GM21381 (cell line): ENCODE data around the gene IARS2.
"Not testable (repeated sequence)": the region's sequence is repeated elsewhere in the genome, so short reads cannot be mapped to it uniquely, and the experiment has no call there.

Experiments
- ATAC-seq: cut with Tn5 transposase; IDR thresholded peaks from one replicate; pipeline ENCODE4 v1.9.1; 2021; ENCODE audit warnings: mild to moderate bottlenecking, moderate library complexity; ENCODE audit not compliant: unreplicated experiment

Gene IARS2

DNA sequence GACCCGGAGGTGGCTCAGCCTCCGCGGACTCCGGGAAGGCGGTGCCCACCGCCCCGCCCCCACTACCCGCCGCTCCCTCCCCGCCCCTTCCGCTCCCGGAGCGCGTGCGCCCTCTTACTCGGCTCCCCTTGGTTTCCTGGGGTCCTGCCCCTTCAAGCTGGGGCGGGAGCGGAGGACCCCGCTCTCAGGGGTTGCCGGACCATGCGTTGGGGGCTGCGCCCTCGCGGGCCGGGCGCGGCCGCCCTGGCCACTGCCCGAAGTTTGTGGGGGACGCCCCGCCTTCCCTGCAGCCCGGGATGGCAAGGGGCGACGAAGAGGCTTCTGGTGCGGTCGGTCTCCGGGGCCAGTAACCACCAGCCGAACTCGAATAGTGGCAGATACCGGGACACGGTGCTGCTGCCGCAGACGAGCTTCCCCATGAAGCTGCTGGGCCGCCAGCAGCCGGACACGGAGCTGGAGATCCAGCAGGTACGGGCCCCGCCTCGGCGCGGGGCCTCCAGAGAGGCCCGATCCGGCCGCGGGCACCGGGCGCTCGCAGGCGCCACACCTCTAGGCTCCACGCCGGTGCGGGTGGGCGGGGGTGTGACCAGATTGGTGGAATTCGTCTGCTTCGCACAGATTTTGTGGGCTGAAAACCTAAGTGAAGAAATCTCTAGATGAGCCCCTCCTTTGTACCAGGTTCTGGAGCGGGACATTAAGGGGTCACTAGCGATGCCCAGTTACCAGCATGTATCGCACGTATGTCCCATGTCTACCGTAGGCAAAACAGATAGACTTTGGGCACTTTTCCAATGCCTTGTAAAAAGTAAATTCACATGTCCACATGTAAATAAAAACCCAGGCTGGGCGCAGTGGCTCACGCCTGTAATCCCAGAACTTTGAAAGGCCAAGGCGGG lies at the start of gene IARS2:
TSS of gene IARS2 (plus strand) at position 117 of the 896 bp plus-strand sequence. CDS start at position 202, 85 bp downstream.
- peak; percentile 66 for ATAC-seq

DNA sequence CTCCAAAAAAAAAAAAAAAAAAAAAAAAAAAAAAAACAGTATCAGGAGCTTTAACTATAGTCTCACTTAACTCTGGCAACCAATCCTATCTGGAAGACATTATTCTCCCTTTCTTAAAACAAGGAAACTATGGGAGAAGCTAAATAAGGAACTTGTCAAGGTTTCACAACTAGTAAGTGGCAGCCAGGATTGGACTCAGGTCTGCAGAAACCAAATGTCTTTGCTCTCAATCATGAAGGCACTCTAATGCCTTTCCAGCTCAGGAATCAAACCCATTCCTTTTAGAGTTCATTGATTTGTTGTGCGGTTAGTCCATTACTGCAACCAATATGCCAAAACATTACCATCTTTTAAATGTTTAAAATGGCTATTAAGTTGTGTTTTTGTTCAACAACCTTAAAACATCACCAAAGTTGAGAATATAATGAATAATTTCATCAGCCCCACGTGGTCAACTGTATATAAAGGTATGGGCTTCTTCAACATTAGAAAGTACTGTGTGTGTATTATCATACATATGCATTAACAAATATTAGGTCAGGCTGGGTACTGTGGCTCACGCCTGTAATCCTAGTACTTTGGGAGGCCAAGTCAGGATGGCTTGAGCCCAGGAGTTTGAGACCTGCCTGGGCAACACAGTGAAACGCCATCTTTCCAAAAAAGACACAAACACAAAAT lies 49.1 kb upstream of the IARS2 start:
- no peak for ATAC-seq

DNA sequence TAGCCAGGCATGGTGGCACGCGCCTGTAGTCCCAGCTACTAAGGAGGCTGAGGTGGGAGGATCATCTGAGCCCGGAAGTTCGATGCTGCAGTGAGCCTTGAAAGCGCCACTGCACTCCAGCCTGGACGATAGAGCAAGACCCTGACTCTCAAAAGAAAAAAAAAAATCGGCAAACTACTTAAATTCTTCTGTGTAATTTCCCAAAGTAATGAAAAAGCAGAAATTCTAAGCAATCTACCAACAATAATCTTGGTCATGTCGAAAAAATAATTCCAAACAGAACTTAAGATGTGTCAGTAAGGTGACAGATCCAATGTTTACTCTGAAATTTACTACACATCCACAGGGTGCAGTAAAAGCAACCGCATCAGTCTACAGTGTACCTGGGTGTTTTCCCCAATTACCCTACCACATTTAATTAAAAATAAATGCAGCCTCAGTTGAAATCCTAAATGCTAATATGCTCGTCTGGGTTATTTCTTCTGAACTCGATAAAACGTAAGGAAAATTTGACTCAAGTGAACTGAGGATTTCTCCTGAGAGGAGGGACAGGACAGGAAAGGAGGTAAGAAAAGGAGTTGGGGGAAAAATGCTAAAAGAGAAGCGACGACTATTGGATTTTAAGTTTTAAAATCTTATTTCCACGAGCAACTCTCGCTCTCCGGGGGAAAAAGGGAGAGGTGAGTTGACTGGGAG lies 48.4 kb upstream of the IARS2 start:
- no peak for ATAC-seq

DNA sequence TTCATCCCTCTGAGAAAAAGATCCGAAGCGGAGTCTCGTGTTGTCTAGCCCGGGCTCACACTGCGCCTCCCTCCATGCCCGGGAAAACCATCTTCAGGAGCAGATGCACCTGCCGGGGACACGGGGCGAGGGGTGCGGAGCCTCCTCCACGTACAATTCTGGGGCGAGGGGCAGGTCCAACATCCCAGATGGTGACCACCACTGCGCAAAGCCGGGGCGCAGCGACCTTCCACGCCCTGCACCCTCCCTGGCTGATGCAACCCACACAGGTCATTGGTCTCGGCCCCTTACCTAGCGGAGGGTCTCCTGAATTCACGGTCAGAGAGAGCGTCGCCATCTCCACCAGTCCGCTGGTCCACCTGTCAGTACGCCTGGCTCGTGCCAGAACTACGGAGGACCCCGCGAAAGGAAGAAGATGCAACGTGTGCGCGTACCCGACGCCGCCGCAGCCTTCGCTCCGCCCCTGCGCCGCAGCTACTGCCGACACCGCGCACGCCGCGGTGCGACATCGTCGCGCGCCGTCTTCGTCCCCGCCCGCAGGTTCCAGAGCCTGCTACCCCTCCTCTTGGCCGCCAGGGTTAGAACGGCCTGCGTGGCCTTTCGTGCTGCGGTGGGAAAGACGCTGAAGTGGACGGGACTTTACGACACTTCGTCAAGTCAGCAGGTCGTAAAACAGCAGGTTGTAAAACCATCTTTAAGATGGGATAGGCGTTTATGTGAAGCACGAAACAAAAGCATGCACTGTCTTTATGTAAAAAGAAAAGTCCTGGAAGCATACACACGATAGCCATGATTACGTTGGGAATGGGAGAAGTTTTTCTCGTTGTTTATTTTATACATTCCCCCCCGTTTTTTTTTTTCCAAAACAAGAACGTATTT lies 47.6 kb upstream of the IARS2 start, which contains the start of gene EPRS1:
TSS of gene EPRS1 (minus strand) at position 454 of the 879 bp plus-strand sequence. CDS start at position 337, 117 bp downstream.
- ATAC-seq: peak; percentile 99

DNA sequence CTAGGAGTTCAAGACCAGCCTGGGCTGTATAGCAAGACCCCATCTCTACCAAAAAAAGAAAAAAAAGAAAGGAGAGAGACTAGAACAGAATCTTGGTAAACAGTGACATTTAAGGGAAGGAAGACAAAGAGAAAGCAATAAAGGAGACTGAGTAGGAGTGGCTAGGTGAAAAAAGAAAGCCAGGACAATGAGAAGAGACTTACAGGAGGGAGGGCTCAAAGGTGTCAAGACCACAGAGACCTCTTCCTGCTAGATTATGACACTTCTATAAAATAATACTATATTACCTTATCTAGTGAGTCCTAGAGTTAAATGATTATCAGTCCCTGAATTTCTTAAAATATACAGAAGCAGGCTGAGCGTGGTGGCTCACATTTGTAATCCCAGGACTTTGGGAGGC lies 37.6 kb upstream of the IARS2 start:
- ATAC-seq: no peak

DNA sequence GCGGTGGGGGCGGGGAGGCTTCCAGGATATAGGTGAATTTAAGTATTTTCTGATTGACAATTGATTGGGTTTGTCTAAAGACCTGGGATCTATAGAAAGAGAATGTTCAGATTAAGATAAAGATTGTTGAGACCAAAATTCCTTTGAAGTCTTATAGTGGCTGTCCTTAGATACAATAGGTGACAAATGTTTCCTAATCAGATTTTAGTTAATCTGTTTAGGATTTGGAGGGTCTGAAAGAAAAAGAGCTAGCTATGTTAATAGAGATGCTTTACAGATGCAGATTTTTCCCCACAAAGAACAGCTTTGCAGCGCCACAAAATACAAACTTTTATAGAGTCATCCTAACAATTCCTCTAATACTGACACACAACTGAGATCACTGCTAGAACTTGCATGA lies 33.1 kb upstream of the IARS2 start:
- ATAC-seq: no peak

DNA sequence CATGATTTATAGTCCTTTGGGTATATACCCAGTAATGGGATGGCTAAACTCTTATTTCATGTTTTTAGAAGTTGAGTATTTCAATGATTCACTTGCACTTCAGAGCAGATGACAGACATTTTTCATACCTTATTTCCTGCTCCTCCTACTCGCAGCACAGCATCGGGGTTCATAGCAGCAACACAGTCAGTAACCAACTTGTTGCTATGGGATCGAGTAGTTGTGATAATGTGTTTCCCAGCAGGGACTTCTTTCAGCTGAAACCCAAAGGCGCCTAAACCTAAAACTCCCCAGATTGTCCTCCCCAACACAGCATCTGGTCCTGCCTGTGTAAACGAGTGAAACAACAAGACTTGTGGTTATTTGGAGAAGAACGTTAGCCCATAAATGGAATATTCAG lies 31.3 kb upstream of the IARS2 start:
- no peak for ATAC-seq

DNA sequence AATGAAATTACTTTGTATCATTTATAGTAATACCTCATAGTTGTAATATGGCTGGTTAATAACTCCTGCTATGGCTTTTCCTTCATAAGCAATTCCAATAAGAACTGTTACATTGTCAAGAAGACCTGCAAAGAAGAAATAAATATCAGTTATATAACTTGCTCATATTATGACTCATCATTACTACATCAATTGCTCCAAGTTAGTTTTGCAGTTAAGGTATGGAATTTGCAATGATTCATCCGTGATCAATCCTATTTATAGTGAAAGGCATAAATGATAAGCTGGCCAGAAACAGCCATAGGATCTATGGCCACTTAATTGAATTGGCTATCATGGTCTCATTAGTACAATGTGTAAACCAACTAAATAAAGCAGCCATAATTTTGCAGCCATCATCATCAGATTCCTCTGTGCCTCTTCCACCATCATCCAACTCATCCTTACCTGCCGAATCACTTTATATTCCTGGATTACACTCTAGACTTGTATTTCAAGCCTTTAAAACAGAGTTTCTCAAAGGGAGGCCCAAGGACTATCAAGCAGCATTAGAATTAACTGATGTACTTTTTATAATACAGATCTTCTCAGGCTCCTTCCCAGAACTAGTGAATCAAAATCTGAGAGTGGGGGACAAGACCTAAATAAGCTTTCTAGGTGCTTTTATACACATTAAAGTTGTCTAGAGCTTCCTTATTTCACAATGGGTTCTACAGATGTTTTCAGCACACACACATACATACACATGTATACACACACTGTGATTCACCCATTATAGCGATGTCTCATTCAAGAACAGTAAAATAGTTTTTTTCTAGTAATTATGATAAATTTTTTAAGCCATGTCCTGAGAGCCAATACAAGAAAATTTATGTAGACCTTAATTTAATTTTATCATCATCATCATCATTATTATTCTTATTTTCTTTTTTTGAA lies 26.4 kb upstream of the IARS2 start:
- no peak for ATAC-seq

DNA sequence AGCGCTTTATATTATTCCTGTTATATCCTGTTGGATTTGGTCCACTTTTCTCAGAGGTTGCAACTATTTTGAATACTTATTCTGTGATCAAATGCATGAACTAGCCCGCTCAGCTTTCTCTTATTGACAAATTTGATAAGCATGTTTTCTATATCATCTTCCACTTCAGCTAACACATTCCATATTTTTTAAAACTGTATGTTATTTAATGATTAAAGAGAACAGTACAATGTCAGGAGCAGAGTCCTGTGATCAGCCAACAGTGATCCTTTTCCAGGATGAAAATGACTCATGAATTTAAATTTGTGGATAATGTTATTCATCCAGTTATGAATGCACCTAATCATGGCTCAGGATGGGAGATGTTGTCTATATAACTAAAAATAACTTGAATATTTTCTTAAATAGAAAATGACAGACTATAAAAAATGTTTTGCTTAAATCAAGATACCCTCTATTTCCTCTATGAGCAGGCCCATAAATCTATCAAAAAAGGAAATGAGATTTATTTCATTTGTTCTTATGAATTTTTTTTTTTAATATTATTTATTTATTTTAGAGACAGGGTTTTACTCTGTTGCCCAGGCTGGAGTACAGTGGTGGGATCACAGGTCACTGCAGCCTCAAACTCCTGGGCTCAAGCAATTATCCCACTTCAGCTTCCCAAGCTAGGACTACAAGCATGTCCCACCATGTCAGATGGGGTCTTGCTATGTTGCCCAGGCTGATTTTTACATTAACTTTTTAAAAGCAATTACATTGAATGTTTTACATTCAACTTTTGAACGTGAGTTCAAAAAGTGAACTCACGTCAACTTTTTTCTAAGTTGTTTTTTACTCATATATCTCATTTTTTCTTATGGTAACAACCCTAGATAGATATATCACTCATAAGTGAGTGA lies 16.8 kb upstream of the IARS2 start:
- ATAC-seq: no peak

DNA sequence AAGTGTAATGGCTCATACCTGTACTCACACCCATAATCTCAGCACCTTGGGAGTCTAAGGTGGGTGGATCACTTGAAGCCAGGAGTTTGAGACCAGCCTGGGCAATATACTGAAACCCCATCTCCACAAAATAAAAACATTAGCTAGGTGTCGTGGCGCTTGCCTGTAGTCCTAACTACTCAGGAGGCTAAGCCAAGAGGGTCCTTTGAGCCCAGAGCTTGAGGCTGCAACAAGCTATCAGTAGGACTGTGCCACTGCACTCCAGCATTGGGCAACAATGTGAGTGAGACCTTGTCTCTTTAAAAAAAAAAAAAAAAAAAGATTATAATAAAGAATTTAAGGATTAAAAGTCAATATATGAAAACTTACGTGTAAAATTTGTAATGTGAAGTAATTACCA lies 16.0 kb upstream of the IARS2 start:
- ATAC-seq: no peak

DNA sequence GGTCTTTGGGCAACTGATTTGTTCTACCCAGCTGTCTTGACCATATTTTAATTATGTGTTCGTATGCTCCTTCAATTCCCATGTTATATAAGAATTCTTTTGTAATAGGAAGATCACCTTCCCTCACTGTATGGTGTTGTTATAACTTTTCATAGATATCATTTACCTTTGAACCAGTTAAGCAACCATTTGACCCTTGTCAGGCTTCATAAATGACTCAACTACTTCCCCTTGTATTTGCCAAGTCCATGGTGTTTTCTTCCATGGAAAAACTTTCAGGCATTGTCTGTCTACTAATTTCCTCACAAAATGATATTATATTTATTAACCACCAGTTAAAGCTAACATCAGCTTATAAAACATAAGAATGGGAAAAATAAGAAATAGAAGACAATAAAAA lies 9.5 kb upstream of the IARS2 start:
- ATAC-seq: no peak

DNA sequence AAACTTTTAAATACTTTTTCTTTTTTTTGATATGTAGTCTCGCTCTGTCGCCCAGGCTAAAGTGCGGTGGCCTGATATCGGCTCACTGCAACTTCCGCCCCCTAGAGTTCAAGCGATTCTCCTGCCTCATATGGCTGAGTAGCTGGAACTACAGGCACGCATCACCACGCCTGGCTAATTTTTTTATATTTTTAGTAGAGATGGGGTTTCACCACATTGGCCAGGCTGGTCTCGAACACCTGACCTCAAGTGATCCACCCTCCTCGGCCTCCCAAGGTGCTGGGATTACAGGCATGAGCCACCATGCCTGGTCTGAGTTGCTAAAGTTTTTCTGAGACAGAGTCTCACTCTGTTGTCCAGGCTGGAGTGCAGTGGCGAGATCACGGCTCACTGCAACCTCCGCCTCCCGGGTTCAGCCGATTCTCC lies 7.7 kb upstream of the IARS2 start:
- peak; percentile 46 for ATAC-seq

DNA sequence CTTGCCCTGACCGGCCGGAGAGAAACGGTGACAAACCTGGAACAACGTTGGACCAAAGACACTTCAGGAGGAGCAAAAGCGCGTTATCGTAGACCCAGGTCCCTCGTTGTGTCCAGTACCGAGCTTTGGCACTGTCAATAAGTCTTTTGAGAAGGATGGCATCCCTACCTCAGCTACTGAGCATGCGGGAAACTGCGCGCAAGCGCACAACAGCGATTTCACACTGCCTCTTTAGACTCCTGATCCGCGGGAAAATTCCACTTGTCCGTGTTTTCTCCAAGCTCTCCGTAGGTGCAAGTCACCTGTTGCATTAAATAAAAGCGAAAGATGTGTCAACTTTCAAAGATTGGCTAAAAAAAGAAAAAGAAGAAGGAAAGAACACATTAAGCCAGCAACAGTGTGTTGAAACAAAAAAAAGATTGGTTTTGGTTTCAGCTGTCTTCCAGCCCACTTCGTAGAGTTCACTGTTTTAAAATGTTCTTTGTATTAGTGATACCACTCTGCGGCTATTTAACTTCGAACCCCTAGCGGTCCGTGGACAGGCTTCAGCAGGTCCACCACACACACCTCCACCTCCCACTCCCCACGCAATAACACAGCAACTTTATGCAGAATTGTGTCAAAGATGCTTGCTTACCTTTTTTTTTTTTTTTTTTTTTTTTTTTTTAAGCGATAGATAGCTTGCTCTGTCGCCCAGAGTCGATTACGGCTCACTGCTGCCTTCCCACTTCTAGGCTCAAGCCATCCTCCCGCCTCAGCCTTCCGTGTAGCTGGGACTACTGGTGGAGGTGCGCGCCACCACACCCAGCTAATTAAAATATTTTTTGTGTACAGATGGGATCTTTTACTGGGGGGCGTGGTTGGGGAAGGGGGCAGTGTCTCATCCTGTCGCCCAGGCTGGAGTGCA lies 4.0 kb upstream of the IARS2 start, which contains the start of gene BPNT1:
TSS of gene BPNT1 (minus strand) at position 139 of the 907 bp plus-strand sequence. CDS start 9,942 bp downstream, outside the sequence.
- ATAC-seq: peak; percentile 58

DNA sequence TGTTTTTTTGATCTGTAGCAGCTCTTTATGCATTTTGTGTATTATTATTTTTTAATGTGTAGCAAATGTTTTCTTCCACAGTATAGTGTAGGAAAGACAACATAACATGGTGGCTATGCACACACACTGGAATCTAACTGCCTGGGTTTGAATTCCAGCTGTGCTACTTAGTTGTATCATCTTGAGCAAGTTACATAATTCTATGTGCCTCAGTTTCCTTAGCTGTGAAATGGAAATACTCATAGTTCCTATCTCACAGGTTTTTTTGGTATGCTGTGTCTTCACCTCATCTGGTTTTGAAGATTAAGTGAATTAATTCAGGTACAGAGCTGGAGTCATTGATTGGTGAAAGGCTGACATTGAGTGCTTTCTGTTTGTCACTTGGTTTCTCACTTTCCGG lies 1.2 kb upstream of the IARS2 start:
- ATAC-seq: no peak

DNA sequence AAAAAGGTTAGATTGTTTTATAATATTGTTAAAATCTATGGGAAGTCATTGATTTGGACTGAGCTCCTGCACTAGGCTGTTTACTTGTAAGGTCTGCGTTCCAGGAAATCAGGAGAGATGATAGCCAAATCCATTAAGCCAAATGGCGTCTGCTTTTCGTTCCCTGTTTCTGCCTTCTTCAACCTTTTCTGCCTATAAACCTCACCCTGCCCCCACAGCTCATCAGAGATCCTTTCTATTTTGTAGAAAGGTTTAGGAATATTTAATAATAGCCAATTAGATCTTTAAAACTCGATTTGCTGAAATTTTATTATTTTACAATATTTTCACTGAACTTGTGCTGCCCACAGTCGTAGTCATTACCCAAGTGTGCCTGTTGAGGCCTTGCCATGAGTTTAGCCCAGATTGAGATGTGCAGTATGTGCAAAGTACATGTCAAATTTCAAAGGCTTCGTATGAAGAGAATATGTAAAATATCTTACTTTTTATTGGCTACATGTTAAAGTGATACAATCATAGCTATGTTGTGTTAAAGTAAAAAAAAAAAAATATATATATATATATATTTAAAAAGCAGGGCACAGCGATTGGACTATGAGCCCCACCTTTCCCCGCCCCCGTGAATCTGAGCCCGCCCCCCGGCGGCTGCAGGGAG lies 444 bp upstream of the IARS2 start:
- peak; percentile 0 for ATAC-seq

DNA sequence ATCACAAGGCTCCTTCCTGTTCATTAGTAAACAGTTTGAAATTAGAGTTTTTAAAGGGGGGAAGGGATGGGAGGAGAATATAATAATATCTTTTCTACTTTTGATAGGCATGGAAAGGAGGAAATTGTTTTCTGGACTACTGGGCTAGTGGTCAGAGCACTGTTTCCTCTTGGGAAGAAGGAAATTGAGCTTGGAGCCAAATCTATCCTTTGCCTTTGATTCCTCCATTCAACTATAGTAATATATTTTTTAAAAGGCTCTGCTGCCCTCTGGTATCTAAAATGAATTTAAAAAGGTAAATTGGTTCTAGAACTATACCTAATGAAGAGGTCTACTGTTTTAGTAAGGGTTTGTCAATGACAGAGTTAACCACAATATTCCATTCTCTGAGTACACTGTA lies 5.9 kb downstream of the IARS2 start:
- ATAC-seq: no peak

DNA sequence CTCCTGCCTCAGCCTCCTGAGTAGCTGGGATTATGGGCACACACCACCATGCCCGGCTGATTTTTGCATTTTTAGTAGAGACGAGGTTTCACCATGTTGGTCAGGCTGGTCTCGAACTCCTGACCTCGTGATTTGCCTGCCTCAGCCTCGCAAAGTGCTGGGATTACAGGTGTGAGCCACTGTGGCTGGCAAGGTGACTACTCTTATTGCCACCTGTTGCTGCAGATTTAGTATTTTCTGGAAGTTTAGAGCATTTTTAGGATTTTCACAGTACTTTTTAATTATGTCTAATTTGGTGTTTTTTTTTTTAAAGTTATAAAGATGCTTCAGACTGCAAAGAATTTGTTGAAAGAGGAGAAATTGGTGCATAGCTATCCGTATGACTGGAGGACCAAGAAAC lies 16.5 kb downstream of the IARS2 start:
- ATAC-seq: not testable (repeated sequence)
